ENCODE data around the gene TMEM132D.

DNA sequence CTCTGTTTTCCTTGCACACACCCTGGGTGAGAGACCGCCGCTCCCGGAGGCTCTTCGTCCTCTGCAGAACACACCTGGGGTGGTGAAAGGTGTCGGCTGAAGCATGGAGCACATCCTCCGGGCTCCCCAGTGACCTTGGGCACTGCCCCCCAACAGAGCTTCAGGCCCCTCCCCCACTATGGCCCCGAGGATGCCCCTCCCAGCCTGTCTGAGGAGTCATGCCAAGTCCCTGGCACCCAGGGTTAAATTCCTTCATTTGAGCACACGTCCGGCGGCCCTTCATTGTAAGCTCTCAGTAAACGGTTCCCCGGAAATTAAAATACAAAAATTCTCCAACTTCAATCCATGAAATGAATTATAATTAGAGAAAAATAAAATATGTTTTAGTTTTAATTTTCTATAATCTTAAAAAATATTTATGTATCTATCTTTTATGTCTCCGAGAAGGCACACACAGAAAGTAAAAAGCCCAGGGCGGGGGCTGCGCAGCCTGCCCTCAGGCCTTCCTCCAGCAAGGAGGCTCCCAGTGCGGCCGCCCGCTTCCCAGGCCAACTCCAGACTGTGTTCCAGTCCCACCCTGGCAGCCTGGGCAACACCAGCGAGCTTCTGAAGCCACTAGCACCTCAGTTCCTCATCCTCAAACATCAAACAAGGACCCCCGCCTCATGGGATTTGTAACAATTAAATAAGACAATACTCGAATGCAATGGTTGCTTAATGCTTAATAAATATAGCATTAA, 63.5 kb downstream of the TMEM132D start:
- TF ChIP-seq, protein P1, sequence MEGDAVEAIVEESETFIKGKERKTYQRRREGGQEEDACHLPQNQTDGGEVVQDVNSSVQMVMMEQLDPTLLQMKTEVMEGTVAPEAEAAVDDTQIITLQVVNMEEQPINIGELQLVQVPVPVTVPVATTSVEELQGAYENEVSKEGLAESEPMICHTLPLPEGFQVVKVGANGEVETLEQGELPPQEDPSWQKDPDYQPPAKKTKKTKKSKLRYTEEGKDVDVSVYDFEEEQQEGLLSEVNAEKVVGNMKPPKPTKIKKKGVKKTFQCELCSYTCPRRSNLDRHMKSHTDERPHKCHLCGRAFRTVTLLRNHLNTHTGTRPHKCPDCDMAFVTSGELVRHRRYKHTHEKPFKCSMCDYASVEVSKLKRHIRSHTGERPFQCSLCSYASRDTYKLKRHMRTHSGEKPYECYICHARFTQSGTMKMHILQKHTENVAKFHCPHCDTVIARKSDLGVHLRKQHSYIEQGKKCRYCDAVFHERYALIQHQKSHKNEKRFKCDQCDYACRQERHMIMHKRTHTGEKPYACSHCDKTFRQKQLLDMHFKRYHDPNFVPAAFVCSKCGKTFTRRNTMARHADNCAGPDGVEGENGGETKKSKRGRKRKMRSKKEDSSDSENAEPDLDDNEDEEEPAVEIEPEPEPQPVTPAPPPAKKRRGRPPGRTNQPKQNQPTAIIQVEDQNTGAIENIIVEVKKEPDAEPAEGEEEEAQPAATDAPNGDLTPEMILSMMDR (IDR thresholded peaks at IDR 0.05; ENCODE audit: insufficient read depth, low read length, poor library complexity, severe bottlenecking) = no peak
- no peak for TF ChIP-seq EZH2phosphoT487 (conservative IDR thresholded peaks at IDR 0.05; ENCODE audit: low read length)

Measured in SU-DHL-6 (cell line).